ENCODE results near the gene RPS21.

The RPS21 gene

GRCh38 chr20:62364911-62365736, 21.8 kb upstream of the RPS21 start:
- TF ChIP-seq CTCF (IDR thresholded peaks at IDR 0.05) = no peak

- no peak for TF ChIP-seq CTCF (IDR thresholded peaks at IDR 0.05)
Measured at GRCh38 chr20:62365814-62366369, 21.0 kb upstream of the RPS21 start.

GRCh38 chr20:62366370-62367135, 20.4 kb upstream of the RPS21 start:
- TF ChIP-seq CTCF (IDR thresholded peaks at IDR 0.05) = no peak

- no peak for TF ChIP-seq CTCF (IDR thresholded peaks at IDR 0.05)
Measured at GRCh38 chr20:62367136-62367632, 19.7 kb upstream of the RPS21 start, which contains the start of gene LAMA5. TSS of gene LAMA5 (minus strand) at chr20:62367312. CDS start at chr20:62367245, 67 bp downstream.

GRCh38 chr20:62367633-62368391, 19.1 kb upstream of the RPS21 start:
- no peak for TF ChIP-seq CTCF (IDR thresholded peaks at IDR 0.05)

- TF ChIP-seq CTCF (IDR thresholded peaks at IDR 0.05) = no peak
Measured at GRCh38 chr20:62368392-62368975, 18.4 kb upstream of the RPS21 start.
